ENCODE measurements around the gene KRT86. TPM values are rescaled to one million over a fixed set of nuclear protein-coding genes. Genes with fewer than 3 reads are reported as not detected.
"Not testable (repeated sequence)": the region's sequence is repeated elsewhere in the genome, so short reads cannot be mapped to it uniquely, and the experiment has no call there.

Gene KRT86
- polyA plus RNA-seq, 2 donors, result 0.04 to 0.10 TPM

GRCh38 chr12:52257074-52257551 lies 17.3 kb upstream of the KRT86 start:
- WGBS, 2 donors, result 86 to 95% methylated on average over 4 of the region's 4 CpGs

DNA sequence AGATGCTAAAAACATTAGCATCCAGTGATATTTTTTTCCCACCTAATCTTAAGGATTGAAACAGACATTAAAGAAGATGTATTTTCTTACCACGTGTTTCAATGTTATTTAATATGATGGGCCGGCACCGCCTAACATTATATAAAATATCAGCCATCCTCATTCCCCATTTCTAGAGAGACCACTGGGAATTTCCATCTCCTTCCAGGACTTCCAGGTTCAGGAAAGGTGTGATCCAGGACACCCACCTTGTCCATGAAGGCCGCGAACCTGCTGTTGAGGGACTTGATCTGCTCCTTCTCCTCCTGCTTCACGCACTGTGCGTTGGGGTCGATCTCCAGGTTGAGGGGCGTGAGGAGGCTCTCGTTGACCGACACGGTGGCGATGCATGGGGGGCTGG lies 16.5 kb upstream of the KRT86 start:
- H3K4me1 ChIP-seq (ENCODE audit: control insufficient read depth in 2 of 2, insufficient read depth in 2 of 2, low read length in 1 of 2); H3K4me3 ChIP-seq (ENCODE audit: low read depth in 1 of 2, low read length in 2 of 2); H3K36me3 ChIP-seq (ENCODE audit: control insufficient read depth in 2 of 2, insufficient read depth in 2 of 2, low read length in 1 of 2); H3K27me3 ChIP-seq (ENCODE audit: control insufficient read depth in 1 of 2, insufficient read depth in 2 of 2, low read length in 2 of 2); H3K9me3 ChIP-seq (ENCODE audit: control insufficient read depth in 2 of 2, insufficient read depth in 1 of 2, low read depth in 1 of 2, low read length in 1 of 2); H3K27ac ChIP-seq (ENCODE audit: low read depth in 2 of 2, low read length in 1 of 2): not testable (repeated sequence)
- 64 to 65% methylated on average over 12 to 13 of the region's 13 CpGs for WGBS, 2 donors

More at GRCh38 chr12:52257074-52257551, 17.3 kb upstream of the KRT86 start:
- no peaks in the 10 kb centered on the region for H3K36me3 ChIP-seq (ENCODE audit: control insufficient read depth in 2 of 2, insufficient read depth in 2 of 2, low read length in 1 of 2)
- H3K27me3 ChIP-seq (ENCODE audit: control insufficient read depth in 1 of 2, insufficient read depth in 2 of 2, low read length in 2 of 2), result peaks cover 0 to 3% of the 10 kb centered on the region in 2 donors
- H3K27ac ChIP-seq (ENCODE audit: low read depth in 2 of 2, low read length in 1 of 2), result no peak overlapping the region
- peaks cover 0 to 6% of the 10 kb centered on the region in 2 donors for H3K4me1 ChIP-seq (ENCODE audit: control insufficient read depth in 2 of 2, insufficient read depth in 2 of 2, low read length in 1 of 2)
- H3K4me3 ChIP-seq (ENCODE audit: low read depth in 1 of 2, low read length in 2 of 2), result no peak overlapping the region
- H3K9me3 ChIP-seq (ENCODE audit: control insufficient read depth in 2 of 2, insufficient read depth in 1 of 2, low read depth in 1 of 2, low read length in 1 of 2), result peaks cover 0 to 3% of the 10 kb centered on the region in 2 donors

DNA sequence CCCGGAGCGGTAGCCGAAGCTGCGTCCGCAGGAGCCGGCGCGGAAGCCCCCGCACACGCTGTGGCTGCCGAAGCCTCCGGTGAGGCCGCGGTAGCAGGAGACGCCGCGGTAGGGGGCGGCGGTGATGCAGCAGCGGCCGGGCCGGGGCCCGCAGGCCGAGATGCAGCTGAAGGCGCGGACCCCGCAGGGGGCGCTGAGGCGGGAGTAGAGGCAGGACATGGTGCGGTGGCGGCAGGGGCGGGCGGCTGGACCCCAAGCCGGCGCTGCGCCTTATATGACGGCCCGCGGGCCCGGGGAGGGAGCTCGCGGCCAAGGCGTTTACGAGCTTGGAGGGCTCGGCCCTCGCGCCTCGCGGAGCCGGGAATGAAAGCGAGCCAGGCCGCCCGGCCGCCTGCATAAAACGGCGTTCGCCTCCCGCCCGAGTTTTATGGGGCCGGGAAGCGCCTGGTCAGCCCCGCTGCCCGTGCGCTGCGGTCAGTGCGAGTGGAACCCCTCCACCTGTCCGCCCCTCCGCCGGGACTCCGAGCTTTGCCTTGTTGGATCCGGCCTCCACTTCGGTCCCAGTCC lies 16.0 kb upstream of the KRT86 start:
- WGBS, 2 donors, result 13 to 14% methylated on average over 65 to 72 of the region's 72 CpGs
- Histone ChIP-seq H3K36me3 (ENCODE audit: control insufficient read depth in 2 of 2, insufficient read depth in 2 of 2, low read length in 1 of 2) (no peaks in the 10 kb centered on the region), H3K27me3 (ENCODE audit: control insufficient read depth in 1 of 2, insufficient read depth in 2 of 2, low read length in 2 of 2) (peaks cover 0 to 6% of the 10 kb centered on the region in 2 donors), H3K27ac (ENCODE audit: low read depth in 2 of 2, low read length in 1 of 2) (no peak overlapping the region), H3K4me1 (ENCODE audit: control insufficient read depth in 2 of 2, insufficient read depth in 2 of 2, low read length in 1 of 2) (peaks cover 0 to 6% of the 10 kb centered on the region in 2 donors), H3K9me3 (ENCODE audit: control insufficient read depth in 2 of 2, insufficient read depth in 1 of 2, low read depth in 1 of 2, low read length in 1 of 2) (peaks cover 0 to 3% of the 10 kb centered on the region in 2 donors), H3K4me3 (ENCODE audit: low read depth in 1 of 2, low read length in 2 of 2) (no peak overlapping the region)

- peaks cover 0 to 6% of the 10 kb centered on the region in 2 donors for H3K4me1 ChIP-seq (ENCODE audit: control insufficient read depth in 2 of 2, insufficient read depth in 2 of 2, low read length in 1 of 2)
- no peak overlapping the region for H3K27ac ChIP-seq (ENCODE audit: low read depth in 2 of 2, low read length in 1 of 2)
- H3K36me3 ChIP-seq (ENCODE audit: control insufficient read depth in 2 of 2, insufficient read depth in 2 of 2, low read length in 1 of 2), result no peaks in the 10 kb centered on the region
- H3K27me3 ChIP-seq (ENCODE audit: control insufficient read depth in 1 of 2, insufficient read depth in 2 of 2, low read length in 2 of 2), result peaks cover 0 to 6% of the 10 kb centered on the region in 2 donors
- peaks cover 0 to 3% of the 10 kb centered on the region in 2 donors for H3K9me3 ChIP-seq (ENCODE audit: control insufficient read depth in 2 of 2, insufficient read depth in 1 of 2, low read depth in 1 of 2, low read length in 1 of 2)
- no peak overlapping the region for H3K4me3 ChIP-seq (ENCODE audit: low read depth in 1 of 2, low read length in 2 of 2)
- 81 to 82% methylated on average over 6 of the region's 6 CpGs for WGBS, 2 donors
These were observed 14.7 kb upstream of the KRT86 start for GRCh38 chr12:52259657-52260243.

DNA sequence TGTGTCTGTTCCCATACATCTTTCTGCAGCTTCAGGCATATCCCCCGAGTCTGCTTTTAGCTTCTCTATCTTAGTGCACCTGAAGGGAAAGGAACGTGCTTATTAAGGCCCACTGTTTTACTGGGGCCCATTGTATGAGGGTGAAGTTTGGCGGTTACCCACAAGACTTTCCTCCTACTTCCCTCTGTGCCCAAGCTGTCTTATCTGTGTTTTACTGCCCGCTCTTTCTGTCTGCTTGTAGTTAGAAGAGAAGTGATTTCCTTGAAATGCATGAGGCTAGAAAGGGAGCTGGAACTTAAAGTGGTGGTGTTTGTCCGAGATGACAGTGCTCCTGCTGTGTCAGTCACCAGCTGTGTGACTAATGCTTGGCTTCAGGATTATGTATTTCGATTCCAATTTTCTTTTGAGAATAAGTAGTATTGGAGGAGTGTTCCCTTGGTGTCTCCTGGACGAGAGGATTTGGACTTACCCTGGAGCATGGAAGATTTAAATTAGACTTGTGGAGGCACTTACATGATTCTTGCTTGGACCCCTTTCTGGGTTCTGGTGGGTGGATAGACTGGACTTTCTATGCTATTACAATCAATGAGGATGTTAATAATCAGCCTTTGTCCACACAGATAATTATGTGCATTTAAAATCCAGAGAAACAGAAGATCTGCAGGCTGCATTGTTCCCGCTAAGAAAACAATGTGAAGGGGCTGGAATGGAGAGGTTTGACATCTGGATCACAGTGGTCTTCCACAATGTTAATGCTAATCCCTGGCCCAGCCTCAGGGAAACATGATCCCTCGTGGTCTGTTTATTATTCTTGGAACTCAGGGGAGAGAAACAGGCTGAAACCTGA lies 13.9 kb upstream of the KRT86 start:
- H3K27ac ChIP-seq (ENCODE audit: low read depth in 2 of 2, low read length in 1 of 2), result no peak overlapping the region
- H3K4me3 ChIP-seq (ENCODE audit: low read depth in 1 of 2, low read length in 2 of 2), result no peak overlapping the region
- peaks cover 0 to 6% of the 10 kb centered on the region in 2 donors for H3K4me1 ChIP-seq (ENCODE audit: control insufficient read depth in 2 of 2, insufficient read depth in 2 of 2, low read length in 1 of 2)
- 70 to 74% methylated on average over 9 of the region's 9 CpGs for WGBS, 2 donors
- H3K36me3 ChIP-seq (ENCODE audit: control insufficient read depth in 2 of 2, insufficient read depth in 2 of 2, low read length in 1 of 2), result no peaks in the 10 kb centered on the region
- peaks cover 0 to 3% of the 10 kb centered on the region in 2 donors for H3K9me3 ChIP-seq (ENCODE audit: control insufficient read depth in 2 of 2, insufficient read depth in 1 of 2, low read depth in 1 of 2, low read length in 1 of 2)
- peaks cover 0 to 6% of the 10 kb centered on the region in 2 donors for H3K27me3 ChIP-seq (ENCODE audit: control insufficient read depth in 1 of 2, insufficient read depth in 2 of 2, low read length in 2 of 2)

DNA sequence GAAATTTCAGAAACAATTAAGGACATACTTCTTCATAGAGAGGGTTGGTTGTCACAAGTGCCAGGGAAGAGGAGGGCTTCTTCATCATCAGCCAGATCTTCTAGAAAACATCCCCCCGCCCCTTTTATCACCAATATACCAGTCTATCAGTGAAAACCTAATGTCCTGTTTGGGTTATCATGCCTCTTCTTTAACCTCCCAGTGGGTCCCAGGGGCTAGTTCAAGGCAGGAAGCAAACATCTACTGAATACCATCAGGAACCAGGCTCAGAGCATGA lies 13.3 kb upstream of the KRT86 start:
- WGBS, 2 donors, result 78 to 89% methylated on average over 1 of the region's 1 CpG
- H3K27ac ChIP-seq (ENCODE audit: low read depth in 2 of 2, low read length in 1 of 2), result no peak overlapping the region

DNA sequence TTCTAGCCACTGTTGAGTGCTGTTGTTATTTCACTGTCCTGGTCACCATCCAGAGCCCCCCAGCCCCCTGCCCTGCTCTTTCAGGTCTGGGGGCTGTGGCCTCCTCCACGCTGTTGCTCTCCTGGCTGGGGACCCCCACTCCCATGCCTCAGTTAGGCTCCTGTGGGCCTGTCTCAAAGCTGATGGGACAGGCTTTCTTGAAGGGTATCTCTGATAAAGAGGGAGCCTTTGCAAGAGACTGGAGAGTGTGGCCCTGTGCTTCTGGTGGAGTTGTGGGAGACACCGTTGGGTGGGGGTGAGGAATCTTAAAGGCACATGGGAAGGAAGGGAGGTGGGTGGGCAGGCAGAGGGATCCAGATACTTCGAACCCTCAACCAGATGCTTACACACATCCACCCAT lies 12.2 kb upstream of the KRT86 start:
- H3K4me3 ChIP-seq (ENCODE audit: low read depth in 1 of 2, low read length in 2 of 2), result no peak overlapping the region
- no peak overlapping the region for H3K27ac ChIP-seq (ENCODE audit: low read depth in 2 of 2, low read length in 1 of 2)
- no peaks in the 10 kb centered on the region for H3K9me3 ChIP-seq (ENCODE audit: control insufficient read depth in 2 of 2, insufficient read depth in 1 of 2, low read depth in 1 of 2, low read length in 1 of 2)
- H3K27me3 ChIP-seq (ENCODE audit: control insufficient read depth in 1 of 2, insufficient read depth in 2 of 2, low read length in 2 of 2), result peaks cover 0 to 3% of the 10 kb centered on the region in 2 donors
- peaks cover 0 to 6% of the 10 kb centered on the region in 2 donors for H3K4me1 ChIP-seq (ENCODE audit: control insufficient read depth in 2 of 2, insufficient read depth in 2 of 2, low read length in 1 of 2)
- WGBS, 2 donors, result 83 to 94% methylated on average over 3 of the region's 3 CpGs
- H3K36me3 ChIP-seq (ENCODE audit: control insufficient read depth in 2 of 2, insufficient read depth in 2 of 2, low read length in 1 of 2), result no peaks in the 10 kb centered on the region

More for the DNA sequence above, 13.3 kb upstream of the KRT86 start:
- peaks cover 0 to 6% of the 10 kb centered on the region in 2 donors for H3K4me1 ChIP-seq (ENCODE audit: control insufficient read depth in 2 of 2, insufficient read depth in 2 of 2, low read length in 1 of 2)
- H3K27me3 ChIP-seq (ENCODE audit: control insufficient read depth in 1 of 2, insufficient read depth in 2 of 2, low read length in 2 of 2), result peaks cover 0 to 6% of the 10 kb centered on the region in 2 donors
- no peaks in the 10 kb centered on the region for H3K36me3 ChIP-seq (ENCODE audit: control insufficient read depth in 2 of 2, insufficient read depth in 2 of 2, low read length in 1 of 2)
- no peak overlapping the region for H3K4me3 ChIP-seq (ENCODE audit: low read depth in 1 of 2, low read length in 2 of 2)
- H3K9me3 ChIP-seq (ENCODE audit: control insufficient read depth in 2 of 2, insufficient read depth in 1 of 2, low read depth in 1 of 2, low read length in 1 of 2), result peaks cover 0 to 3% of the 10 kb centered on the region in 2 donors

- Histone ChIP-seq H3K36me3 (ENCODE audit: control insufficient read depth in 2 of 2, insufficient read depth in 2 of 2, low read length in 1 of 2) (no peaks in the 10 kb centered on the region), H3K4me3 (ENCODE audit: low read depth in 1 of 2, low read length in 2 of 2) (no peak overlapping the region), H3K9me3 (ENCODE audit: control insufficient read depth in 2 of 2, insufficient read depth in 1 of 2, low read depth in 1 of 2, low read length in 1 of 2) (no peaks in the 10 kb centered on the region), H3K27me3 (ENCODE audit: control insufficient read depth in 1 of 2, insufficient read depth in 2 of 2, low read length in 2 of 2) (peaks cover 0 to 3% of the 10 kb centered on the region in 2 donors), H3K4me1 (ENCODE audit: control insufficient read depth in 2 of 2, insufficient read depth in 2 of 2, low read length in 1 of 2) (no peaks in the 10 kb centered on the region), H3K27ac (ENCODE audit: low read depth in 2 of 2, low read length in 1 of 2) (no peak overlapping the region)
- 86 to 89% methylated on average over 7 of the region's 7 CpGs for WGBS, 2 donors
These were observed 10.5 kb upstream of the KRT86 start for GRCh38 chr12:52263761-52264434.

GRCh38 chr12:52264435-52264825 lies 10.0 kb upstream of the KRT86 start:
- H3K4me1 ChIP-seq (ENCODE audit: control insufficient read depth in 2 of 2, insufficient read depth in 2 of 2, low read length in 1 of 2), result no peaks in the 10 kb centered on the region
- H3K27ac ChIP-seq (ENCODE audit: low read depth in 2 of 2, low read length in 1 of 2), result no peak overlapping the region
- no peaks in the 10 kb centered on the region for H3K9me3 ChIP-seq (ENCODE audit: control insufficient read depth in 2 of 2, insufficient read depth in 1 of 2, low read depth in 1 of 2, low read length in 1 of 2)
- no peaks in the 10 kb centered on the region for H3K36me3 ChIP-seq (ENCODE audit: control insufficient read depth in 2 of 2, insufficient read depth in 2 of 2, low read length in 1 of 2)
- WGBS, 2 donors, result 66 to 76% methylated on average over 2 of the region's 2 CpGs
- H3K4me3 ChIP-seq (ENCODE audit: low read depth in 1 of 2, low read length in 2 of 2), result no peak overlapping the region
- peaks cover 0 to 3% of the 10 kb centered on the region in 2 donors for H3K27me3 ChIP-seq (ENCODE audit: control insufficient read depth in 1 of 2, insufficient read depth in 2 of 2, low read length in 2 of 2)

Measured in esophagus (tissue), 2 donors.